IMR-90 (cell line): ENCODE measurements around the gene RANBP10. TPM values are rescaled to one million over a fixed set of nuclear protein-coding genes. Genes with fewer than 3 reads are reported as not detected.

Experiments
- ATAC-seq: fragments of 200-7000 bp; cut with Tn5 transposase; 2 replicates; pipeline ENCODE4 v1.9.1; 2020; ENCODE audit warnings: low read depth, mild to moderate bottlenecking, moderate library complexity
- BruUV-seq: library from RNA; stranded (reverse); fragments of 400-500 nt; replicated peaks from 2 replicates; lab custom pipeline; 2021; lab: Mats Ljungman, UMichigan
- CTCF ChIA-PET: fragments of 300-600 bp; formaldehyde crosslinking; extraction: SDS; loops from one replicate; lab custom pipeline; 2021; ENCODE audit warnings: antibody characterized with exemption; lab: Yijun Ruan, JAX
- POLR2A ChIA-PET: fragments of 300-600 bp; sonication (Branson Sonifier 250); formaldehyde crosslinking; loops from one replicate; lab custom pipeline; 2022; ENCODE audit warnings: antibody characterized with exemption; ENCODE audit not compliant: unreplicated experiment; lab: Charles Lee
- DNase-seq: peaks from one replicate; pipeline ENCODE4 v3.0.0; 2013
- H2AFZ ChIP-seq: replicated peaks from 2 replicates; pipeline ENCODE3; 2013; ENCODE audit warnings: low read length, mild to moderate bottlenecking; ENCODE audit not compliant: poor library complexity
- H2AK5ac ChIP-seq: 2 replicates; pipeline ENCODE4 v1.6.1; 2013; ENCODE audit warnings: low read depth, low read length, inconsistent platforms
- H2AK9ac ChIP-seq: replicated peaks from 2 replicates; pipeline ENCODE3; 2013; ENCODE audit warnings: mild to moderate bottlenecking, low read depth, low read length, moderate library complexity; ENCODE audit not compliant: poor library complexity
- H2BK120ac ChIP-seq: 2 replicates; pipeline ENCODE4 v1.6.1; 2013; ENCODE audit warnings: low read depth, low read length, inconsistent platforms
- H2BK15ac ChIP-seq: 3 replicates; pipeline ENCODE4 v1.6.1; 2013; ENCODE audit warnings: low read depth, low read length, inconsistent platforms
- H2BK20ac ChIP-seq: 2 replicates; pipeline ENCODE4 v1.6.1; 2013; ENCODE audit warnings: low read depth, mild to moderate bottlenecking, inconsistent platforms, low read length, moderate library complexity
- H2BK5ac ChIP-seq: 2 replicates; pipeline ENCODE4 v1.6.1; 2013; ENCODE audit warnings: mild to moderate bottlenecking, low read depth, low read length, inconsistent platforms; ENCODE audit not compliant: poor library complexity, severe bottlenecking
- H3K14ac ChIP-seq: replicated peaks from 2 replicates; pipeline ENCODE4 v1.6.1; 2013; ENCODE audit warnings: low read depth, low read length, inconsistent platforms
- H3K18ac ChIP-seq: 2 replicates; pipeline ENCODE4 v1.6.1; 2013; ENCODE audit warnings: low read depth, low read length, control low read depth
- H3K23ac ChIP-seq: 2 replicates; pipeline ENCODE4 v1.6.1; 2013; ENCODE audit warnings: low read depth, low read length, inconsistent platforms
- H3K27ac ChIP-seq: 2 replicates; pipeline ENCODE4 v1.5.1; 2013; ENCODE audit warnings: mild to moderate bottlenecking, control low read depth, low read length; ENCODE audit not compliant: insufficient read depth
- H3K27me3 ChIP-seq: 2 replicates; pipeline ENCODE4 v1.6.1; 2013; ENCODE audit warnings: low read length; ENCODE audit not compliant: control insufficient read depth, insufficient read depth
- H3K36me3 ChIP-seq: 2 replicates; pipeline ENCODE4 v1.6.1; 2013; ENCODE audit warnings: low read length, mixed read lengths; ENCODE audit not compliant: control insufficient read depth, insufficient read depth
- H3K4ac ChIP-seq: 2 replicates; pipeline ENCODE4 v1.6.1; 2013; ENCODE audit warnings: low read depth, low read length, inconsistent platforms
- H3K4me1 ChIP-seq: 2 replicates; pipeline ENCODE4 v1.6.1; 2013; ENCODE audit warnings: low read length, mixed read lengths; ENCODE audit not compliant: control insufficient read depth, insufficient read depth
- H3K4me2 ChIP-seq: 2 replicates; pipeline ENCODE4 v1.6.1; 2013; ENCODE audit warnings: low read depth, mild to moderate bottlenecking, control low read depth, low read length, moderate library complexity
- H3K4me3 ChIP-seq: 2 replicates; pipeline ENCODE4 v1.5.1; 2013; ENCODE audit warnings: low read depth, mild to moderate bottlenecking, control low read depth, low read length, moderate library complexity; ENCODE audit not compliant: insufficient read depth
- H3K56ac ChIP-seq: 2 replicates; pipeline ENCODE4 v1.6.1; 2013; ENCODE audit warnings: low read length, inconsistent platforms; ENCODE audit not compliant: insufficient read depth; ENCODE audit errors: extremely low read depth
- H3K79me1 ChIP-seq, 2 experiments: 2 replicates each; pipeline ENCODE4 v1.6.1; 2013; ENCODE audit warnings: low read length in 2 of 2, inconsistent platforms in 1 of 2, low read depth in 1 of 2
- H3K9ac ChIP-seq: 2 replicates; pipeline ENCODE4 v1.6.1; 2013; ENCODE audit warnings: low read depth, low read length, control low read depth
- H3K9me1 ChIP-seq: 2 replicates; pipeline ENCODE4 v1.6.1; 2013; ENCODE audit warnings: low read length, inconsistent platforms; ENCODE audit not compliant: insufficient read depth
- H3K9me3 ChIP-seq: 2 replicates; pipeline ENCODE4 v1.6.1; 2013; ENCODE audit warnings: low read length; ENCODE audit not compliant: control insufficient read depth, insufficient read depth
- H4K20me1 ChIP-seq: 2 replicates; pipeline ENCODE4 v1.6.1; 2013; ENCODE audit warnings: low read length, inconsistent platforms; ENCODE audit not compliant: insufficient read depth
- H4K5ac ChIP-seq: 2 replicates; pipeline ENCODE4 v1.6.1; 2013; ENCODE audit warnings: mild to moderate bottlenecking, low read depth, low read length, control low read depth
- H4K8ac ChIP-seq, 2 experiments: 2 replicates each; pipeline ENCODE4 v1.6.1; 2013; ENCODE audit warnings: low read depth in 2 of 2, low read length in 2 of 2, control low read depth in 1 of 2, inconsistent platforms in 1 of 2
- H4K91ac ChIP-seq: 2 replicates; pipeline ENCODE4 v1.6.1; 2013; ENCODE audit warnings: low read depth, low read length, inconsistent platforms; ENCODE audit not compliant: insufficient read depth
- BHLHE40 ChIP-seq: fragments of 150-350 bp; IDR thresholded peaks from 2 replicates; pipeline ENCODE4 v1.6.1; 2016; ENCODE audit warnings: mild to moderate bottlenecking, low read depth, low read length
- FOS ChIP-seq: fragments of 150-350 bp; IDR thresholded peaks from 2 replicates; pipeline ENCODE4 v1.6.1; 2016; ENCODE audit warnings: low read depth, low read length
- MAZ ChIP-seq: IDR thresholded peaks from 2 replicates; pipeline ENCODE4 v1.6.1; 2012; ENCODE audit warnings: low read depth, mild to moderate bottlenecking, low read length, improper control_type of control experiment, moderate library complexity, borderline replicate concordance
- MXI1 ChIP-seq: IDR thresholded peaks from 2 replicates; pipeline ENCODE4 v1.6.1; 2012; ENCODE audit warnings: low read depth, mild to moderate bottlenecking, low read length, moderate library complexity, borderline replicate concordance
- NFE2L2 ChIP-seq: fragments of 150-350 bp; IDR thresholded peaks from 2 replicates; pipeline ENCODE4 v1.6.1; 2016; ENCODE audit warnings: low read depth, mild to moderate bottlenecking, low read length
- POLR2A ChIP-seq: IDR thresholded peaks from 2 replicates; pipeline ENCODE4 v1.6.1; 2012; ENCODE audit warnings: mild to moderate bottlenecking, low read depth, low read length
- RAD21 ChIP-seq: IDR thresholded peaks from 2 replicates; pipeline ENCODE4 v1.6.1; 2012; ENCODE audit warnings: low read length, improper control_type of control experiment
- RCOR1 ChIP-seq: IDR thresholded peaks from 2 replicates; pipeline ENCODE4 v1.6.1; 2012; ENCODE audit warnings: mild to moderate bottlenecking, low read length, improper control_type of control experiment; ENCODE audit not compliant: insufficient replicate concordance
- SMC3 ChIP-seq: fragments of 150-350 bp; IDR thresholded peaks from 2 replicates; pipeline ENCODE4 v1.6.1; 2016; ENCODE audit warnings: low read depth, mild to moderate bottlenecking, antibody characterized with exemption, low read length, moderate library complexity
- WGBS, 2 experiments: methylation state at CpG; one replicate each; pipeline versions ENCODE4 v1.1.5 to v1.1.7; 2013; ENCODE audit warnings: missing lambda C conversion rate in 2 of 2; ENCODE audit not compliant: insufficient read length in 1 of 2; ENCODE audit errors: extremely low coverage in 2 of 2; 5-methylcytosine and 5-hydroxymethylcytosine counted together
- dilution Hi-C: fragments of 300-500 bp; cut with HindIII; formaldehyde crosslinking; loops from one replicate; pipeline ENCODE4 v1.14.3; 2018; ENCODE audit warnings: low sequenced_read_pairs; ENCODE audit not compliant: unreplicated experiment
- in situ Hi-C: fragments of 300-500 bp; cut with MboI; formaldehyde crosslinking; loops from 3 replicates; pipeline ENCODE4 v1.14.3; 2019; ENCODE audit warnings: low sequenced_read_pairs, inconsistent platforms, mixed read lengths
- intact Hi-C: fragments of 100-400 bp; cut with micrococcal nuclease; formaldehyde crosslinking; loops from 2 replicates; pipeline ENCODE4 v1.10.0; 2022
- polyA plus RNA-seq, 3 experiments: library from polyadenylated mRNA; depleted of rRNA; stranded (reverse); fragments of >200 nt; gene quantifications; 2 replicates each; pipeline ENCODE4 v1.2.3, GENCODE V29; 2012; ENCODE audit warnings: low replicate concordance in 1 of 3
- total RNA-seq: library from RNA; depleted of rRNA; stranded (reverse); fragments of >200 nt; gene quantifications from 2 replicates; pipeline ENCODE4 v1.2.3, GENCODE V29; 2012
- TF ChIP-seq, protein P1 (sequence below): conservative IDR thresholded peaks from 2 replicates; pipeline ENCODE4 v1.5.1; 2012; ENCODE audit warnings: mild to moderate bottlenecking, low read depth, low read length, improper control_type of control experiment
- TF ChIP-seq, protein P2 (sequence below): fragments of 150-350 bp; IDR thresholded peaks from 2 replicates; pipeline ENCODE4 v1.6.1; 2017; ENCODE audit warnings: mild to moderate bottlenecking, antibody characterized with exemption, low read length, low read depth

The RANBP10 gene
- total and polyA plus RNA-seq, 2 of the 4 experiments (the other 2 are of a cell fraction): 2.7 to 12.1 TPM

DNA sequence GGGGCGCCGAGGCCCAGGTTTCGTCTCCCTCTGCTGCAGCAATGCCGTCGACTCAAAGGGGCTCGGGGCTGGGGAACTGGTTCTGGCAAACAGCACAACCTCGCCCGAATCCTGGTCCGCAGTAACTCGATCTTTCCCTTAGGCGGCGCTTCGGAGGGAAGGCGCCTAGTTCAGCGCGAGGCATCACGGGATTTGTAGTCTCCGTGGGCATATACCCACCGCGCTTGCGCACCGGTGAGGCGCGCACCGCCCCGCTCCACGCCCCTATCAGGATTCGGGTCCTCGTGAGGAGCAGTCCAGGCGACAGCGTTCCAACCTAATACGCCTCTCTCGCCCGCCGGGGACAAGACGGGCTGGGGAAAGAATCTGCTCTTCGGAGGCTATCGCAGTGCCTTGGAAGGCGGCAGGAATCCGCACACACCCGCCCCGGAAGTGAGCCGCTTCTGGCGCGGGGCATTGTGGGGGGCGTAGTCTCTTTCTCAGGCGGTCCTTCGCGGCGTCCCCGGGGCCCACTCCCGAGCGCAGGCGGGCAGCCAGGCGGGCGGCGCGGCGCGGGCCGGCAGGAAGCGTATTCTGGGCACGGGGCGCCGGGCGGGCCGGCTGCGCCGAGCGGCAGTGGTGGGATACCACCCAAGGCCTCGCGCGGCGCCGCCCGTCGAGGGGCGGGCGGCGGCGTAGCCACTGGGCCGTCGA is 35.6 kb upstream of the RANBP10 start, which contains the start of gene THAP11:
Gene THAP11, plus strand, starts transcription at position 505 of the 693 bp plus-strand sequence. CDS start 235 bp downstream, outside the sequence.
- peak within 1 kb of the TSS; percentile 92 for H2AK5ac ChIP-seq
- H3K27ac ChIP-seq: peak within 1 kb of the TSS; percentile 91
- no peaks in the 10 kb centered on the region for H3K9me3 ChIP-seq
- dilution Hi-C loops (no loop called here), in situ Hi-C loops (no loop called here), intact Hi-C loops (loop anchor here (1.0 to 2.0 kb wide), 2 partner anchors 25 to 86 kb away; no protein-coding TSS in a partner anchor)
- peak within 1 kb of the TSS; percentile 100 for H3K23ac ChIP-seq
- 1% methylated on average over 58 of the region's 83 CpGs; no CpG with 5 or more reads in 1 of the 2 experiments for WGBS, 2 experiments
- peak within 1 kb of the TSS; percentile 96 for H2BK5ac ChIP-seq
- BruUV-seq: no TSS peak
- H3K9me1 ChIP-seq: peaks cover 21% of the 10 kb centered on the region
- peaks cover 13% of the 10 kb centered on the region for H3K4me1 ChIP-seq
- no peaks in the 10 kb centered on the region for H3K36me3 ChIP-seq
- peak within 1 kb of the TSS; percentile 100 for H3K14ac ChIP-seq
- H3K4ac ChIP-seq: peak within 1 kb of the TSS; percentile 100
- H4K91ac ChIP-seq: peak within 1 kb of the TSS; percentile 100
- peak within 1 kb of the TSS; percentile 100 for H2BK15ac ChIP-seq
- peak; percentile 92 for DNase-seq
- H3K27me3 ChIP-seq: no peaks in the 10 kb centered on the region
- peak within 1 kb of the TSS; percentile 100 for H2AFZ ChIP-seq
- CTCF ChIA-PET: no interaction called here
- H4K5ac ChIP-seq: peak within 1 kb of the TSS; percentile 87
- H4K8ac ChIP-seq: peak within 1 kb of the TSS; percentile 80 to 100
- peak within 1 kb of the TSS; percentile 99 for H2AK9ac ChIP-seq
- peak within 1 kb of the TSS; percentile 88 for H3K9ac ChIP-seq
- TF ChIP-seq RAD21: peak; percentile 50
- peak; percentile 52; the same call in 1 of the 2 replicates for TF ChIP-seq POLR2A
- peak; percentile 42; the same call in 1 of the 2 replicates for TF ChIP-seq MAZ
- no peak; the same call in 1 of the 2 replicates for TF ChIP-seq MXI1
- TF ChIP-seq SMC3: peak; percentile 34
- TF ChIP-seq, protein P1, sequence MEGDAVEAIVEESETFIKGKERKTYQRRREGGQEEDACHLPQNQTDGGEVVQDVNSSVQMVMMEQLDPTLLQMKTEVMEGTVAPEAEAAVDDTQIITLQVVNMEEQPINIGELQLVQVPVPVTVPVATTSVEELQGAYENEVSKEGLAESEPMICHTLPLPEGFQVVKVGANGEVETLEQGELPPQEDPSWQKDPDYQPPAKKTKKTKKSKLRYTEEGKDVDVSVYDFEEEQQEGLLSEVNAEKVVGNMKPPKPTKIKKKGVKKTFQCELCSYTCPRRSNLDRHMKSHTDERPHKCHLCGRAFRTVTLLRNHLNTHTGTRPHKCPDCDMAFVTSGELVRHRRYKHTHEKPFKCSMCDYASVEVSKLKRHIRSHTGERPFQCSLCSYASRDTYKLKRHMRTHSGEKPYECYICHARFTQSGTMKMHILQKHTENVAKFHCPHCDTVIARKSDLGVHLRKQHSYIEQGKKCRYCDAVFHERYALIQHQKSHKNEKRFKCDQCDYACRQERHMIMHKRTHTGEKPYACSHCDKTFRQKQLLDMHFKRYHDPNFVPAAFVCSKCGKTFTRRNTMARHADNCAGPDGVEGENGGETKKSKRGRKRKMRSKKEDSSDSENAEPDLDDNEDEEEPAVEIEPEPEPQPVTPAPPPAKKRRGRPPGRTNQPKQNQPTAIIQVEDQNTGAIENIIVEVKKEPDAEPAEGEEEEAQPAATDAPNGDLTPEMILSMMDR: peak; percentile 96
- no peak for TF ChIP-seq RCOR1
- no peak for TF ChIP-seq BHLHE40
- TF ChIP-seq, protein P2, sequence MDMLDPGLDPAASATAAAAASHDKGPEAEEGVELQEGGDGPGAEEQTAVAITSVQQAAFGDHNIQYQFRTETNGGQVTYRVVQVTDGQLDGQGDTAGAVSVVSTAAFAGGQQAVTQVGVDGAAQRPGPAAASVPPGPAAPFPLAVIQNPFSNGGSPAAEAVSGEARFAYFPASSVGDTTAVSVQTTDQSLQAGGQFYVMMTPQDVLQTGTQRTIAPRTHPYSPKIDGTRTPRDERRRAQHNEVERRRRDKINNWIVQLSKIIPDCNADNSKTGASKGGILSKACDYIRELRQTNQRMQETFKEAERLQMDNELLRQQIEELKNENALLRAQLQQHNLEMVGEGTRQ: peak; percentile 46; the same call in 1 of the 2 replicates
- no peak for TF ChIP-seq FOS
- TF ChIP-seq NFE2L2: no peak
- peaks cover 13% of the 10 kb centered on the region for H4K20me1 ChIP-seq
- H3K4me3 ChIP-seq: peak within 1 kb of the TSS; percentile 69
- H2BK120ac ChIP-seq: peak within 1 kb of the TSS; percentile 99
- peak within 1 kb of the TSS; percentile 93 for H3K18ac ChIP-seq
- ATAC-seq: peak; percentile 67
- H2BK20ac ChIP-seq: peak within 1 kb of the TSS; percentile 100
- POLR2A ChIA-PET: no interaction called here
- H3K4me2 ChIP-seq: peak within 1 kb of the TSS; percentile 90
- peaks cover 24 to 43% of the 10 kb centered on the region in 2 experiments for H3K79me1 ChIP-seq
- H3K56ac ChIP-seq: peak within 1 kb of the TSS; percentile 99
